ENCODE data around the gene RAB13. TPM values are rescaled to one million over a fixed set of nuclear protein-coding genes. Genes with fewer than 3 reads are reported as not detected.
A peak's percentile ranks its signal among the peaks of the same experiment; 100 is the strongest.

The RAB13 gene
- total RNA-seq, 1 experiment from 2014 or later, result 122 TPM

- no peaks in the 10 kb centered on the region for H3K27me3 ChIP-seq (ENCODE audit: insufficient read depth, low read length)
- no peaks in the 10 kb centered on the region for H3K79me1 ChIP-seq (ENCODE audit: insufficient read depth, low read depth, low read length, poor library complexity, severe bottlenecking)
- no peak overlapping the region for H3K4ac ChIP-seq (ENCODE audit: low read depth, low read length)
- H4K8ac ChIP-seq (replicated peaks; ENCODE audit: insufficient read length, low read depth, low read length), result no peak overlapping the region
- H2AK5ac ChIP-seq (ENCODE audit: insufficient read length, low read length), result no peak overlapping the region
- H3K4me1 ChIP-seq (ENCODE audit: insufficient read depth, low read length), result no peaks in the 10 kb centered on the region
- TF ChIP-seq, protein P1, sequence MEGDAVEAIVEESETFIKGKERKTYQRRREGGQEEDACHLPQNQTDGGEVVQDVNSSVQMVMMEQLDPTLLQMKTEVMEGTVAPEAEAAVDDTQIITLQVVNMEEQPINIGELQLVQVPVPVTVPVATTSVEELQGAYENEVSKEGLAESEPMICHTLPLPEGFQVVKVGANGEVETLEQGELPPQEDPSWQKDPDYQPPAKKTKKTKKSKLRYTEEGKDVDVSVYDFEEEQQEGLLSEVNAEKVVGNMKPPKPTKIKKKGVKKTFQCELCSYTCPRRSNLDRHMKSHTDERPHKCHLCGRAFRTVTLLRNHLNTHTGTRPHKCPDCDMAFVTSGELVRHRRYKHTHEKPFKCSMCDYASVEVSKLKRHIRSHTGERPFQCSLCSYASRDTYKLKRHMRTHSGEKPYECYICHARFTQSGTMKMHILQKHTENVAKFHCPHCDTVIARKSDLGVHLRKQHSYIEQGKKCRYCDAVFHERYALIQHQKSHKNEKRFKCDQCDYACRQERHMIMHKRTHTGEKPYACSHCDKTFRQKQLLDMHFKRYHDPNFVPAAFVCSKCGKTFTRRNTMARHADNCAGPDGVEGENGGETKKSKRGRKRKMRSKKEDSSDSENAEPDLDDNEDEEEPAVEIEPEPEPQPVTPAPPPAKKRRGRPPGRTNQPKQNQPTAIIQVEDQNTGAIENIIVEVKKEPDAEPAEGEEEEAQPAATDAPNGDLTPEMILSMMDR (conservative IDR thresholded peaks at IDR 0.05), result no peak
- no peak overlapping the region for H4K91ac ChIP-seq (ENCODE audit: insufficient read length, low read depth, low read length)
- H4K5ac ChIP-seq (ENCODE audit: insufficient read length, low read depth, low read length), result no peak overlapping the region
- H3K14ac ChIP-seq (ENCODE audit: insufficient read depth, low read length), result peak overlapping the region; percentile 17; the same call in 1 of the 2 replicates
- H3K79me2 ChIP-seq (ENCODE audit: insufficient read depth, low read length), result no peaks in the 10 kb centered on the region
- H3K27me3 Mint-ChIP-seq (ENCODE audit: low read depth), result no peaks in the 10 kb centered on the region
- no peak overlapping the region for H2BK20ac ChIP-seq (ENCODE audit: low read depth, low read length, poor library complexity, severe bottlenecking)
- H3K23me2 ChIP-seq (ENCODE audit: insufficient read length, low read depth, low read length, poor library complexity, severe bottlenecking), result peaks cover 9% of the 10 kb centered on the region
- peak overlapping the region; percentile 94 for H3K4me2 ChIP-seq (ENCODE audit: insufficient read depth, insufficient read length, low read length)
- no peak overlapping the region for H2AFZ ChIP-seq (ENCODE audit: low read length)
- peak overlapping the region; percentile 91 to 96 (median 96); a peak in 6 of 7 replicates for H3K27ac Mint-ChIP-seq
- H3K9ac ChIP-seq (ENCODE audit: extremely low read depth, insufficient read length, low read length), result peak overlapping the region; percentile 74
- peaks cover 19 to 29% of the 10 kb centered on the region in 2 experiments for H3K4me1 Mint-ChIP-seq
- no peak overlapping the region for H3T11ph ChIP-seq (ENCODE audit: low read length)
- no CpG with 5 or more reads among the region's 16 CpGs for WGBS (ENCODE audit: extremely low coverage, insufficient read length, low lambda C conversion rate)
- H3K56ac ChIP-seq (ENCODE audit: insufficient read length, low read depth, low read length), result no peak overlapping the region
- no peak overlapping the region for H2BK5ac ChIP-seq (ENCODE audit: insufficient read length, low read length)
- DNase-seq, result no peak
- H3K23ac ChIP-seq (ENCODE audit: insufficient read length, low read depth, low read length), result no peak overlapping the region
- no peak overlapping the region for H3K18ac ChIP-seq (ENCODE audit: insufficient read length, low read depth, low read length)
- no peaks in the 10 kb centered on the region for H4K20me1 ChIP-seq (ENCODE audit: control insufficient read depth, insufficient read depth, insufficient read length)
- peak overlapping the region; percentile 95 to 99 for H3K4me3 Mint-ChIP-seq
- H3K36me3 Mint-ChIP-seq (ENCODE audit: insufficient read depth in 1 of 3, low read depth in 3 of 3), result peaks cover 25 to 70% (median 53%) of the 10 kb centered on the region in 3 experiments
- no peaks in the 10 kb centered on the region for H3K9me3 ChIP-seq (ENCODE audit: control insufficient read depth, low read depth, low read length)
- H3K9me3 Mint-ChIP-seq, result no peaks in the 10 kb centered on the region
- no peak overlapping the region for H2BK12ac ChIP-seq (ENCODE audit: insufficient read length, low read depth, low read length)
- H2BK15ac ChIP-seq (ENCODE audit: low read depth, low read length), result no peak overlapping the region
- H3K27ac ChIP-seq (ENCODE audit: insufficient read length, low read depth, low read length), result no peak overlapping the region
- no peak overlapping the region for H2BK120ac ChIP-seq (ENCODE audit: low read depth, low read length, poor library complexity, severe bottlenecking)
These were observed 9.3 kb downstream of the RAB13 start for GRCh38 chr1:153976819-153977249.

All from H9 (cell line).